Osteoblast (primary cell): ENCODE measurements around the gene BHMT2. TPM values are rescaled to one million over a fixed set of nuclear protein-coding genes. Genes with fewer than 3 reads are reported as not detected.

Experiments used
- DNase-seq: peaks from one replicate; pipeline ENCODE4 v3.0.0; 2011; ENCODE audit warnings: low spot score, mixed read lengths; ENCODE audit not compliant: insufficient read length; ENCODE audit errors: missing footprints
- H2AFZ ChIP-seq: 2 replicates; pipeline ENCODE4 v1.6.0; 2011; ENCODE audit warnings: mild to moderate bottlenecking, low read length
- H3K27ac ChIP-seq: 2 replicates; pipeline ENCODE4 v1.5.1; 2011; ENCODE audit warnings: mild to moderate bottlenecking, low read depth, low read length, moderate library complexity
- H3K27me3 ChIP-seq: 2 replicates; pipeline ENCODE4 v1.6.0; 2012; ENCODE audit warnings: mild to moderate bottlenecking, control low read depth, inconsistent platforms, low read length, moderate library complexity; ENCODE audit not compliant: insufficient read depth
- H3K36me3 ChIP-seq: 2 replicates; pipeline ENCODE4 v1.5.1; 2011; ENCODE audit warnings: mild to moderate bottlenecking, low read length, control low read depth, moderate library complexity; ENCODE audit not compliant: insufficient read depth
- H3K4me1 ChIP-seq: 2 replicates; pipeline ENCODE4 v1.5.1; 2011; ENCODE audit warnings: mild to moderate bottlenecking, low read length, control low read depth, moderate library complexity; ENCODE audit not compliant: insufficient read depth
- H3K4me2 ChIP-seq: 2 replicates; pipeline ENCODE4 v1.6.0; 2011; ENCODE audit warnings: mild to moderate bottlenecking, low read length; ENCODE audit not compliant: insufficient read depth
- H3K4me3 ChIP-seq: fragments of 200-600 bp; sonication (generic); 3 replicates; pipeline ENCODE4 v1.5.1; 2012; ENCODE audit warnings: mild to moderate bottlenecking, low read length, inconsistent platforms; ENCODE audit not compliant: insufficient read depth
- H3K79me2 ChIP-seq: 2 replicates; pipeline ENCODE4 v1.6.0; 2012; ENCODE audit warnings: mild to moderate bottlenecking, low read length, control low read depth, inconsistent platforms; ENCODE audit not compliant: insufficient read depth
- H3K9me3 ChIP-seq: 2 replicates; pipeline ENCODE4 v1.5.1; 2011; ENCODE audit warnings: low read depth, low read length, control low read depth
- H4K20me1 ChIP-seq: 2 replicates; pipeline ENCODE4 v1.6.0; 2012; ENCODE audit warnings: mild to moderate bottlenecking, low read length, control low read depth; ENCODE audit not compliant: insufficient read depth
- CTCF ChIP-seq: IDR thresholded peaks from 2 replicates; pipeline ENCODE4 v1.5.1; 2011; ENCODE audit warnings: mild to moderate bottlenecking, low read depth, low read length, moderate library complexity; ENCODE audit errors: extremely low read depth
- total RNA-seq: library from RNA; depleted of rRNA; stranded (reverse); fragments of >200 nt; gene quantifications from 2 replicates; pipeline ENCODE4 v1.2.3, GENCODE V29; 2012

BHMT2 gene
- total RNA-seq, 1 donor = 8.3 TPM

- peaks cover 47% of the 10 kb centered on the region for H3K27me3 ChIP-seq
Measured at GRCh38 chr5:79111960-79112702, 42.6 kb downstream of the BHMT2 start.

GRCh38 chr5:79112703-79113058 is 43.1 kb downstream of the BHMT2 start:
- Histone ChIP-seq H3K36me3 (no peaks in the 10 kb centered on the region), H4K20me1 (no peaks in the 10 kb centered on the region), H3K9me3 (no peaks in the 10 kb centered on the region), H3K79me2 (no peaks in the 10 kb centered on the region), H3K4me3 (no peak overlapping the region), H2AFZ (no peak overlapping the region), H3K4me1 (no peaks in the 10 kb centered on the region), H3K27ac (no peak overlapping the region), H3K4me2 (no peak overlapping the region), H3K27me3 (peaks cover 47% of the 10 kb centered on the region)
- DNase-seq = no peak
- TF ChIP-seq CTCF = no peak

More at GRCh38 chr5:79111960-79112702, 42.6 kb downstream of the BHMT2 start:
- H3K4me2 ChIP-seq = peak overlapping the region; percentile 41
- H3K9me3 ChIP-seq = no peaks in the 10 kb centered on the region
- peak overlapping the region; percentile 44 for H2AFZ ChIP-seq
- no peaks in the 10 kb centered on the region for H3K36me3 ChIP-seq
- H4K20me1 ChIP-seq = no peaks in the 10 kb centered on the region
- no peaks in the 10 kb centered on the region for H3K79me2 ChIP-seq
- DNase-seq = no peak
- TF ChIP-seq CTCF = no peak
- peak overlapping the region; percentile 24 for H3K4me3 ChIP-seq
- no peak overlapping the region for H3K27ac ChIP-seq
- peaks cover 4% of the 10 kb centered on the region for H3K4me1 ChIP-seq

GRCh38 chr5:79119486-79119885 is 49.9 kb downstream of the BHMT2 start:
- TF ChIP-seq CTCF = no peak
- no peaks in the 10 kb centered on the region for H4K20me1 ChIP-seq
- H3K79me2 ChIP-seq = no peaks in the 10 kb centered on the region
- no peak overlapping the region for H2AFZ ChIP-seq
- no peak for DNase-seq
- H3K27ac ChIP-seq = no peak overlapping the region
- peaks cover 9% of the 10 kb centered on the region for H3K27me3 ChIP-seq
- H3K9me3 ChIP-seq = no peaks in the 10 kb centered on the region
- H3K4me1 ChIP-seq = no peaks in the 10 kb centered on the region
- no peak overlapping the region for H3K4me2 ChIP-seq
- no peaks in the 10 kb centered on the region for H3K36me3 ChIP-seq
- H3K4me3 ChIP-seq = no peak overlapping the region

DNA sequence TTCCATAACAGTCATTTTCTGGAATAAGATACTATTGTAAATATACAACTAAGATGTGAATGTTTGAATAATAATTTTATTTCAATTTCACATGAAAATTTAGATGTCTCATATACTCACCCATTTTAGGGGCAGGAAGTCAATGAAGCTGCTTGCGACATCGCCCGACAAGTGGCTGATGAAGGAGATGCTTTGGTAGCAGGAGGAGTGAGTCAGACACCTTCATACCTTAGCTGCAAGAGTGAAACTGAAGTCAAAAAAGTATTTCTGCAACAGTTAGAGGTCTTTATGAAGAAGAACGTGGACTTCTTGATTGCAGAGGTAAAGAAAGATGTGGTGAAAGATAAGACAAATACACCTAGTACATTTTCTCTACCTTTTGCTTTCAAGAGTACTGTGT is 50.7 kb downstream of the BHMT2 start:
- DNase-seq = no peak
- Histone ChIP-seq H3K4me2 (no peak overlapping the region), H3K9me3 (no peaks in the 10 kb centered on the region), H3K27me3 (peaks cover 4% of the 10 kb centered on the region), H3K36me3 (no peaks in the 10 kb centered on the region), H2AFZ (no peak overlapping the region), H3K79me2 (no peaks in the 10 kb centered on the region), H3K4me1 (no peaks in the 10 kb centered on the region), H4K20me1 (no peaks in the 10 kb centered on the region), H3K4me3 (no peak overlapping the region), H3K27ac (no peak overlapping the region)
- no peak for TF ChIP-seq CTCF
